Chondrocyte (in vitro differentiated cells): Measurements from ENCODE around the gene TIE1. TPM values are rescaled to one million over a fixed set of nuclear protein-coding genes. Genes with fewer than 3 reads are reported as not detected.

Source experiments
- DNase-seq: peaks from one replicate; pipeline ENCODE4 v3.0.0; 2021; ENCODE audit warnings: mixed read lengths, low spot score
- H3K27ac Mint-ChIP-seq: one replicate; pipeline ENCODE4 v1.8.0; 2021; ENCODE audit warnings: mild to moderate bottlenecking, moderate library complexity, mixed read lengths; ENCODE audit not compliant: unreplicated experiment
- H3K27me3 Mint-ChIP-seq: 2 replicates; pipeline ENCODE4 v1.8.0; 2021; ENCODE audit warnings: low read depth, mixed read lengths
- H3K36me3 Mint-ChIP-seq: 2 replicates; pipeline ENCODE4 v1.8.0; 2021; ENCODE audit warnings: low read depth, mixed read lengths
- H3K4me1 Mint-ChIP-seq: 2 replicates; pipeline ENCODE4 v1.8.0; 2021; ENCODE audit warnings: low read depth, mild to moderate bottlenecking, mixed read lengths
- H3K4me3 Mint-ChIP-seq: one replicate; pipeline ENCODE4 v1.8.0; 2021; ENCODE audit warnings: mild to moderate bottlenecking, moderate library complexity, mixed read lengths; ENCODE audit not compliant: unreplicated experiment
- H3K9me3 Mint-ChIP-seq: 2 replicates; pipeline ENCODE4 v1.8.0; 2021; ENCODE audit warnings: low read depth, mixed read lengths
- CTCF ChIP-seq: fragments of 200-600 bp; sonication (generic); IDR thresholded peaks from 2 replicates; pipeline ENCODE4 v1.5.0; 2021; ENCODE audit warnings: antibody characterized with exemption, mild to moderate bottlenecking, moderate library complexity
- total RNA-seq: library from RNA; stranded (reverse); gene quantifications from 3 replicates; pipeline ENCODE4 v1.2.1, GENCODE V29; 2021

The TIE1 gene
- total RNA-seq, 1 donor from 2014 or later, result not detected

DNA sequence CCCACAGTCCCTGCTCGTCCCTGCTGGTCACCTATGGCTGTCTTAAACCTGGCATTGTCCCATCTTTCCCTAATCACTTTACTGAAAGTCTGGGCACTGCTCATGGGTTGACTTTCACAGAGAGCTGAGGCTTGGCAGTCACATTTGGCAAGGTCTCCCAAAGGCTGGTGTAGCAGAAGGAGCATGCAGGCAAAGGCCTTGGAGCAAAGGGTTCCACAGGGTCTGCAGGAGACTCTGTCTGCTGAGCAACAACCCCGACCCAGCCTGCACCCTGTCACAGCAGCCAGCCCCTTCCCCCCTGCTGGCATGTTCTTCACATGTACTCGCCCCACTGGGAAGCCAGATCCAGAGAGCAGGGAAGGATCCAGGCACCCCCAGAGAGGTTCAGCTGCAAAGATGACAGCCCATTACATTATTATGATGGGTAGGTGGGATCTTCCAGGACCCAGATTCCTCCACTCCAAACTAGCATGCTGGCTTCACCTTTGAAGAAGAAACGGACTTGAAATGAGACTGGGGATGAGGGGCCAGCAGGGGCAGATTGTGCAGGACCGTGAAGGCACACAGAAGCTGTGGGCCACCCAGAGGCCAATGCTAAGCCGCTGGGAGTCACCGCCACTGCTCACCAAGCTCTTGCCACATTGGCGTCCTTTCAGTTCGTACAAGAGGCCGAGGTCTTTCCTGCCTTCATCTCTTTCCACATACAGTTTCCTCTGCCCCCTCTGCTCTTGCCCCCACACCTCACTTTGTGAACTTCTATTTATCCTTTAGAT, 45.2 kb upstream of the TIE1 start:
- Mint-ChIP-seq H3K36me3 (no peaks in the 10 kb centered on the region), H3K9me3 (no peaks in the 10 kb centered on the region), H3K4me1 (no peaks in the 10 kb centered on the region), H3K27ac (no peak overlapping the region), H3K27me3 (peaks cover 26% of the 10 kb centered on the region), H3K4me3 (no peak overlapping the region)
- DNase-seq, result peak; percentile 66
- no peak for TF ChIP-seq CTCF

GRCh38 chr1:43256675-43257570, 43.9 kb upstream of the TIE1 start:
- peaks cover 4% of the 10 kb centered on the region for H3K9me3 Mint-ChIP-seq

DNA sequence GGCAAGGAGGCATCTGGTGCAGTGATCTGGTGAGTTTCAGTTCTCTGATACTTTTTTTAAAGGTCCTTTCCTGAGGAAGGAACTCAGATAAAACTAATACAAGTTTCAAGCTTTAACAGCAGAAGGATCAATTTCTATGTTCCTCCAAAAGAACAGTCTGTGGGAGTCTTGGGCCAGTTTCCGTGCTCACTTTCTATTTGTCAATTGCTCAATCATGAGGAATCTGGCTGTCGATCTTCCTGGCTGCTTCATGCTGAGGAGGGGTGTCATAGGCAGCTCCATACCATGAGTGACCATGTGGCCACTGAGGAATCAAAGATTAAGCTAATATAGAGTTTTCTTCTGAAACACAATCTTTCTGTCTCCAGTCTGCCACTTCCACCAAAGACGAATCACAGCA, 42.4 kb upstream of the TIE1 start:
- DNase-seq, result no peak
- peaks cover 2% of the 10 kb centered on the region for H3K36me3 Mint-ChIP-seq
- H3K9me3 Mint-ChIP-seq, result peaks cover 9% of the 10 kb centered on the region
- H3K4me3 Mint-ChIP-seq, result no peak overlapping the region
- no peak for TF ChIP-seq CTCF
- H3K4me1 Mint-ChIP-seq, result no peaks in the 10 kb centered on the region
- H3K27me3 Mint-ChIP-seq, result peaks cover 11% of the 10 kb centered on the region
- H3K27ac Mint-ChIP-seq, result no peak overlapping the region

More at GRCh38 chr1:43256675-43257570, 43.9 kb upstream of the TIE1 start:
- H3K4me3 Mint-ChIP-seq, result no peak overlapping the region
- peak; percentile 26 for DNase-seq
- H3K36me3 Mint-ChIP-seq, result no peaks in the 10 kb centered on the region
- no peak for TF ChIP-seq CTCF
- H3K27ac Mint-ChIP-seq, result no peak overlapping the region
- H3K4me1 Mint-ChIP-seq, result no peaks in the 10 kb centered on the region
- peaks cover 20% of the 10 kb centered on the region for H3K27me3 Mint-ChIP-seq

- Mint-ChIP-seq H3K27me3 (no peaks in the 10 kb centered on the region), H3K4me1 (peaks cover 9% of the 10 kb centered on the region), H3K27ac (no peak overlapping the region), H3K4me3 (no peak overlapping the region), H3K9me3 (peaks cover 13% of the 10 kb centered on the region), H3K36me3 (peaks cover 6% of the 10 kb centered on the region)
- no peak for DNase-seq
- TF ChIP-seq CTCF, result no peak
Observed at GRCh38 chr1:43265431-43265830, 35.4 kb upstream of the TIE1 start.

GRCh38 chr1:43266881-43267280, 33.9 kb upstream of the TIE1 start:
- TF ChIP-seq CTCF, result no peak
- DNase-seq, result no peak
- Mint-ChIP-seq H3K27me3 (peaks cover 2% of the 10 kb centered on the region), H3K27ac (no peak overlapping the region), H3K4me3 (no peak overlapping the region), H3K4me1 (peaks cover 17% of the 10 kb centered on the region), H3K36me3 (peaks cover 6% of the 10 kb centered on the region), H3K9me3 (peaks cover 9% of the 10 kb centered on the region)
